ENCODE measurements around the gene FOLR1. TPM values are rescaled to one million over a fixed set of nuclear protein-coding genes. Genes with fewer than 3 reads are reported as not detected.
A peak's percentile ranks its signal among the peaks of the same experiment; 100 is the strongest.

The FOLR1 gene
- total and polyA plus RNA-seq, 9 of the 15 experiments (the other 6 are each of a cell fraction or from before 2014, with no cell fraction given), result 0.22 to 2.3 (median 1.0) TPM

DNA sequence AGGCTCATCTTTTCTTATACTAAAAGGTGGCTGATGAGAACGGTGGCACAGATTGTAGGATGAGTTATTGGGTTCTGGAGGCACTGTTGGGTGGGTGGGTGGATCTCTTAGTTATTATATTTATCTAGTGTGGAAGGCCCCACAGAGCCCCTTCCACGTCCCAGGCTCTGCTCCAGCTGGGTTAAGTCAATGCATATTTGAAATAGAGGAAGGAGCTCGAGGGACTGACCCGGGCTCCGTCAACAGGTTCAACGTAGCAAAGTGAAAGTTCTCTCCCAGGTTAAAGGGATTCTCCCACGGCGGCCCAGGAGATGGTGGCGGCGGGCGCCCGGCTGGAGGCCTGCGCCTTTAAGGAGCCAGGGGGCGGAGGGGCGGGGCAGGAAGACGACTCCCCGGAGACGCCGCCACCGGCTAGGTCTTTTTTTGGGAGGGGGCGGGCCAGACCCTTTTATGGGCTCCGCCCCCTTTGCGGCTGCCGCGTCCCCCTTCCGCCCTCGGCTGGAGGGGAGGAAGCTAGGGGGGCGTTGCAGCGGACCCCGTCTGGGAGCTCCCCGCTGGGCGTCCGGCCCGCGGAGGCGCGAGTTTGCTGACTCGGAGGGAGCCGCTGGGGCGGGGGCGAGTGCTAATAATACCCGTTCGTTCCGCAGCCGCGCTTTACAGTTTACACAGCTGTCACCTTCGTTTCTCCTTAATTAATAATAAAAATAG lies 31.1 kb downstream of the FOLR1 start (continued):
- TF ChIP-seq YY1 (IDR thresholded peaks at IDR 0.05; ENCODE audit: borderline replicate concordance in 1 of 3, control insufficient read depth in 1 of 3, extremely low read depth in 1 of 3, insufficient read depth in 3 of 3, insufficient read length in 1 of 3, insufficient replicate concordance in 2 of 3, low read depth in 1 of 3, low read length in 2 of 3), result peak in 1 of 3 experiments; percentile 54
- TF ChIP-seq ZFP36 (IDR thresholded peaks at IDR 0.05; ENCODE audit: low read depth, low read length, partially characterized antibody), result no peak
- TF ChIP-seq CTCF (IDR thresholded peaks at IDR 0.05 in 2 of 3, conservative IDR thresholded peaks at IDR 0.05 in 1 of 3; ENCODE audit: insufficient read depth in 2 of 3, low read depth in 1 of 3, low read length in 3 of 3), result peak in 2 of 3 experiments; percentile 30 to 38; a peak in 2 of 6 replicates
- TF ChIP-seq NFATC3 (IDR thresholded peaks at IDR 0.05), result no peak
- TF ChIP-seq ZNF140 (CRISPR knock-in tag; IDR thresholded peaks at IDR 0.05), result no peak
- TF ChIP-seq, protein P1, sequence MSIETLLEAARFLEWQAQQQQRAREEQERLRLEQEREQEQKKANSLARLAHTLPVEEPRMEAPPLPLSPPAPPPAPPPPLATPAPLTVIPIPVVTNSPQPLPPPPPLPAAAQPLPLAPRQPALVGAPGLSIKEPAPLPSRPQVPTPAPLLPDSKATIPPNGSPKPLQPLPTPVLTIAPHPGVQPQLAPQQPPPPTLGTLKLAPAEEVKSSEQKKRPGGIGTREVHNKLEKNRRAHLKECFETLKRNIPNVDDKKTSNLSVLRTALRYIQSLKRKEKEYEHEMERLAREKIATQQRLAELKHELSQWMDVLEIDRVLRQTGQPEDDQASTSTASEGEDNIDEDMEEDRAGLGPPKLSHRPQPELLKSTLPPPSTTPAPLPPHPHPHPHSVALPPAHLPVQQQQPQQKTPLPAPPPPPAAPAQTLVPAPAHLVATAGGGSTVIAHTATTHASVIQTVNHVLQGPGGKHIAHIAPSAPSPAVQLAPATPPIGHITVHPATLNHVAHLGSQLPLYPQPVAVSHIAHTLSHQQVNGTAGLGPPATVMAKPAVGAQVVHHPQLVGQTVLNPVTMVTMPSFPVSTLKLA (conservative IDR thresholded peaks at IDR 0.05), result peak; percentile 32 to 66; a peak in 2 of 4 replicates
- TF ChIP-seq HCFC1 (IDR thresholded peaks at IDR 0.05; ENCODE audit: low read depth, low read length), result no peak; the same call in 1 of the 2 replicates
- TF ChIP-seq, protein P2, sequence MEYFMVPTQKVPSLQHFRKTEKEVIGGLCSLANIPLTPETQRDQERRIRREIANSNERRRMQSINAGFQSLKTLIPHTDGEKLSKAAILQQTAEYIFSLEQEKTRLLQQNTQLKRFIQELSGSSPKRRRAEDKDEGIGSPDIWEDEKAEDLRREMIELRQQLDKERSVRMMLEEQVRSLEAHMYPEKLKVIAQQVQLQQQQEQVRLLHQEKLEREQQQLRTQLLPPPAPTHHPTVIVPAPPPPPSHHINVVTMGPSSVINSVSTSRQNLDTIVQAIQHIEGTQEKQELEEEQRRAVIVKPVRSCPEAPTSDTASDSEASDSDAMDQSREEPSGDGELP (CRISPR knock-in tag; IDR thresholded peaks at IDR 0.05; ENCODE audit: borderline replicate concordance), result peak; percentile 78
- TF ChIP-seq ZZZ3 (IDR thresholded peaks at IDR 0.05), result no peak
- TF ChIP-seq NEUROD1 (IDR thresholded peaks at IDR 0.05; ENCODE audit: borderline replicate concordance, low read depth, low read length, partially characterized antibody), result peak; percentile 73
- no peak for TF ChIP-seq HEY1 (CRISPR knock-in tag; IDR thresholded peaks at IDR 0.05; ENCODE audit: borderline replicate concordance)

Data from K562 (cell line).